Upper lobe of left lung (tissue), 4 donors: ENCODE results near the gene CSPG5.

Experiments used
- CTCF ChIP-seq, 6 experiments: fragments of 450-650 bp in 4 of 6; fragments of 200-600 bp in 2 of 6; sonication (generic) in 2 of 6; IDR thresholded peaks; one replicate each; pipeline ENCODE4 v1.5.1; 2016 to 2019; ENCODE audit warnings: antibody characterized with exemption in 6 of 6
- EP300 ChIP-seq, 4 donors: sonication (generic); formaldehyde crosslinking; IDR thresholded peaks; one replicate each; pipeline ENCODE4 v1.5.1; 2017; ENCODE audit warnings: antibody characterized with exemption in 4 of 4, control low read depth in 2 of 4

- TF ChIP-seq EP300 (IDR thresholded peaks at IDR 0.05) (no peak), CTCF (IDR thresholded peaks at IDR 0.05) (no peak)
These were observed 11.6 kb upstream of the CSPG5 start for GRCh38 chr3:47590216-47590615.
